Mesenchymal stem cell (in vitro differentiated cells and primary cell): ENCODE measurements around the gene PKP2.

Experiments used
- DNase-seq: peaks from one replicate; pipeline ENCODE4 v3.0.0-alpha.2; 2013
- H2AFZ ChIP-seq: one replicate; pipeline ENCODE4 v1.6.1; 2013; ENCODE audit warnings: low read depth, mild to moderate bottlenecking, control low read depth, inconsistent platforms, low read length, moderate library complexity
- H2AK5ac ChIP-seq: 2 replicates; pipeline ENCODE4 v1.6.1; 2013; ENCODE audit warnings: low read length, moderate library complexity, mild to moderate bottlenecking, inconsistent platforms; ENCODE audit not compliant: severe bottlenecking
- H2BK120ac ChIP-seq: one replicate; pipeline ENCODE4 v1.6.1; 2013; ENCODE audit warnings: low read depth, mild to moderate bottlenecking, inconsistent platforms, low read length, moderate library complexity
- H2BK12ac ChIP-seq, 2 experiments: one replicate each; pipeline ENCODE4 v1.6.1; 2013; ENCODE audit warnings: inconsistent platforms in 2 of 2, low read length in 2 of 2, mild to moderate bottlenecking in 2 of 2, moderate library complexity in 2 of 2, control low read depth in 1 of 2
- H2BK15ac ChIP-seq: one replicate; pipeline ENCODE4 v1.6.1; 2013; ENCODE audit warnings: mild to moderate bottlenecking, low read depth, inconsistent platforms; ENCODE audit not compliant: poor library complexity, severe bottlenecking
- H2BK5ac ChIP-seq: 2 replicates; pipeline ENCODE4 v1.6.1; 2013; ENCODE audit warnings: low read depth, mild to moderate bottlenecking, low read length, control low read depth, inconsistent platforms; ENCODE audit not compliant: poor library complexity, severe bottlenecking
- H3K14ac ChIP-seq, 2 experiments: one replicate each; pipeline ENCODE4 v1.6.1; 2013; ENCODE audit warnings: inconsistent platforms in 2 of 2, low read length in 2 of 2, control low read depth in 1 of 2, mild to moderate bottlenecking in 1 of 2, moderate library complexity in 1 of 2
- H3K18ac ChIP-seq, 2 experiments: one replicate each; pipeline ENCODE4 v1.6.1; 2013; ENCODE audit warnings: inconsistent platforms in 2 of 2, low read length in 2 of 2, control low read depth in 1 of 2, low read depth in 1 of 2, mild to moderate bottlenecking in 1 of 2
- H3K23ac ChIP-seq, 2 experiments: one replicate each; pipeline ENCODE4 v1.6.1; 2013; ENCODE audit warnings: inconsistent platforms in 2 of 2, low read length in 2 of 2, mild to moderate bottlenecking in 2 of 2, moderate library complexity in 2 of 2, control low read depth in 1 of 2
- H3K27ac ChIP-seq: 2 replicates; pipeline ENCODE4 v1.5.1; 2013; ENCODE audit warnings: mild to moderate bottlenecking, moderate library complexity, low read length, control low read depth, inconsistent platforms; ENCODE audit not compliant: poor library complexity, severe bottlenecking
- H3K27me3 ChIP-seq, 2 experiments: 2 replicates each; pipeline versions ENCODE4 v1.6.1 to v1.7.0; 2013; ENCODE audit warnings: low read length in 2 of 2, mild to moderate bottlenecking in 2 of 2, moderate library complexity in 2 of 2, control low read depth in 1 of 2, inconsistent platforms in 1 of 2; ENCODE audit not compliant: control insufficient read depth in 1 of 2, insufficient read depth in 1 of 2
- H3K36me3 ChIP-seq, 2 experiments: 2 replicates each; pipeline versions ENCODE4 v1.6.1 to v1.7.0; 2013; ENCODE audit warnings: low read length in 2 of 2, control low read depth in 1 of 2, inconsistent platforms in 1 of 2, low read depth in 1 of 2, mild to moderate bottlenecking in 1 of 2; ENCODE audit not compliant: insufficient read depth in 2 of 2, control insufficient read depth in 1 of 2
- H3K4ac ChIP-seq, 2 experiments: one replicate each; pipeline ENCODE4 v1.6.1; 2013; ENCODE audit warnings: inconsistent platforms in 2 of 2, low read length in 2 of 2, mild to moderate bottlenecking in 2 of 2, moderate library complexity in 2 of 2, control low read depth in 1 of 2, low read depth in 1 of 2
- H3K4me1 ChIP-seq: 2 replicates; pipeline ENCODE4 v1.6.1; 2013; ENCODE audit warnings: low read depth, low read length, control low read depth; ENCODE audit not compliant: control insufficient read depth, insufficient read depth
- H3K4me2 ChIP-seq: 2 replicates; pipeline ENCODE4 v1.6.1; 2013; ENCODE audit warnings: low read length, mild to moderate bottlenecking, inconsistent platforms; ENCODE audit not compliant: poor library complexity, severe bottlenecking
- H3K4me3 ChIP-seq, 2 experiments: 2 replicates each; pipeline versions ENCODE4 v1.5.1 to v1.7.0; 2013; ENCODE audit warnings: low read length in 2 of 2, mild to moderate bottlenecking in 2 of 2, control low read depth in 1 of 2, low read depth in 1 of 2; ENCODE audit not compliant: insufficient read depth in 1 of 2
- H3K79me1 ChIP-seq: replicated peaks from 2 replicates; pipeline ENCODE4 v1.6.1; 2013; ENCODE audit warnings: mild to moderate bottlenecking, control low read depth, low read length, inconsistent platforms; ENCODE audit not compliant: poor library complexity, severe bottlenecking
- H3K9ac ChIP-seq: 2 replicates; pipeline ENCODE4 v1.7.0; 2013; ENCODE audit warnings: mild to moderate bottlenecking, low read length, moderate library complexity
- H3K9me3 ChIP-seq: 2 replicates; pipeline ENCODE4 v1.7.0; 2013; ENCODE audit warnings: mild to moderate bottlenecking, low read length; ENCODE audit not compliant: control insufficient read depth
- H4K8ac ChIP-seq: one replicate; pipeline ENCODE4 v1.6.1; 2013; ENCODE audit warnings: inconsistent platforms, mild to moderate bottlenecking, low read length, moderate library complexity
- H4K91ac ChIP-seq: one replicate; pipeline ENCODE4 v1.6.1; 2013; ENCODE audit warnings: mild to moderate bottlenecking, low read length, inconsistent platforms
- WGBS: methylation state at CpG from one replicate; pipeline ENCODE4 v1.1.7; 2013; ENCODE audit warnings: mixed read lengths; 5-methylcytosine and 5-hydroxymethylcytosine counted together

The PKP2 gene

GRCh38 chr12:32901553-32901952, 5.0 kb upstream of the PKP2 start:
- H3K79me1 ChIP-seq: no peaks in the 10 kb centered on the region

GRCh38 chr12:32897687-32898573, 1.4 kb upstream of the PKP2 start:
- H2BK5ac ChIP-seq: no peak overlapping the region
- no peaks in the 10 kb centered on the region for H3K36me3 ChIP-seq
- no peak overlapping the region for H2AFZ ChIP-seq
- no peak overlapping the region for H3K4ac ChIP-seq
- peak overlapping the region; percentile 19 for H4K8ac ChIP-seq
- H3K9ac ChIP-seq: no peak overlapping the region
- no peaks in the 10 kb centered on the region for H3K79me1 ChIP-seq
- H3K23ac ChIP-seq: no peak overlapping the region
- 94% methylated on average over 9 of the region's 10 CpGs for WGBS
- peaks cover 15 to 41% of the 10 kb centered on the region in 2 experiments for H3K27me3 ChIP-seq
- no peak overlapping the region for H2BK120ac ChIP-seq
- H3K4me2 ChIP-seq: no peak overlapping the region
- no peak overlapping the region for H2BK15ac ChIP-seq
- no peak overlapping the region for H4K91ac ChIP-seq
- H2BK12ac ChIP-seq: no peak overlapping the region
- H3K27ac ChIP-seq: no peak overlapping the region
- peaks cover 10% of the 10 kb centered on the region for H3K4me1 ChIP-seq
- H3K14ac ChIP-seq: no peak overlapping the region
- no peaks in the 10 kb centered on the region for H3K9me3 ChIP-seq
- no peak overlapping the region for H2AK5ac ChIP-seq
- no peak overlapping the region for H3K4me3 ChIP-seq
- H3K18ac ChIP-seq: no peak overlapping the region
- DNase-seq: no peak

More at GRCh38 chr12:32901553-32901952, 5.0 kb upstream of the PKP2 start:
- H2BK5ac ChIP-seq: no peak overlapping the region
- H2AFZ ChIP-seq: no peak overlapping the region
- H2AK5ac ChIP-seq: no peak overlapping the region
- no peak overlapping the region for H2BK15ac ChIP-seq
- H3K36me3 ChIP-seq: no peaks in the 10 kb centered on the region
- no peak overlapping the region for H3K4me2 ChIP-seq
- no peak overlapping the region for H4K8ac ChIP-seq
- no peak overlapping the region for H3K4ac ChIP-seq
- H3K23ac ChIP-seq: no peak overlapping the region
- DNase-seq: no peak
- 82% methylated on average over 4 of the region's 4 CpGs for WGBS
- H3K18ac ChIP-seq: no peak overlapping the region
- no peak overlapping the region for H4K91ac ChIP-seq
- H3K9me3 ChIP-seq: no peaks in the 10 kb centered on the region
- H3K4me3 ChIP-seq: no peak overlapping the region
- no peak overlapping the region for H3K9ac ChIP-seq
- H3K4me1 ChIP-seq: peaks cover 4% of the 10 kb centered on the region
- no peak overlapping the region for H2BK12ac ChIP-seq
- no peak overlapping the region for H3K14ac ChIP-seq
- H3K27ac ChIP-seq: peak overlapping the region; percentile 73
- peaks cover 0 to 20% of the 10 kb centered on the region in 2 experiments for H3K27me3 ChIP-seq
- no peak overlapping the region for H2BK120ac ChIP-seq

DNA sequence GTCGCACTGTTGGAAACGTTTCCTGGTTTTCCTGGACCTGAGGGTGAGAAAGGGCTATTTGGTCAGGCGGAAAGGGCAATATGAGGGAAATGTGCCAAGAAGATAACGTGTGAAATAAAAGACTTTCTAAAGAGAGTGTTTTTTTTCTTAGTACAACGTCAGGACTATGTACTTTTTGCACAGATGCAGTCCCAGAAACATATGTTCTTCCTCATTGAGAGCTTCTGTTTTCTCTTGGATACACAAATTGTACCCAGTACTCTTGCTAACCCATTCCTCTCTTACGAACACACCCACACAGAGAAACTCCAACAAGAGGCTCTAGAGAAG, 669 bp upstream of the PKP2 start:
- Histone ChIP-seq H3K9me3 (no peaks in the 10 kb centered on the region), H4K91ac (no peak overlapping the region), H3K4me1 (peaks cover 11% of the 10 kb centered on the region), H3K27ac (no peak overlapping the region), H3K14ac (no peak overlapping the region), H3K36me3 (no peaks in the 10 kb centered on the region), H2BK5ac (no peak overlapping the region), H3K4me3 (peak overlapping the region; percentile 37 to 85), H2AFZ (peak overlapping the region; percentile 97), H3K4me2 (peak overlapping the region; percentile 60), H3K9ac (no peak overlapping the region), H3K4ac (peak overlapping the region in 1 of 2 experiments; percentile 22), H2BK15ac (no peak overlapping the region), H3K18ac (peak overlapping the region in 1 of 2 experiments; percentile 73), H3K27me3 (peaks cover 15 to 41% of the 10 kb centered on the region in 2 experiments), H2BK120ac (no peak overlapping the region), H3K79me1 (no peaks in the 10 kb centered on the region), H2AK5ac (no peak overlapping the region), H2BK12ac (no peak overlapping the region), H4K8ac (peak overlapping the region; percentile 93), H3K23ac (no peak overlapping the region)
- WGBS: 29% methylated on average over 6 of the region's 6 CpGs
- no peak for DNase-seq

- Histone ChIP-seq H3K14ac (no peak overlapping the region), H2BK120ac (no peak overlapping the region), H3K27ac (no peak overlapping the region), H2BK15ac (no peak overlapping the region), H2AFZ (peak overlapping the region; percentile 58), H3K9me3 (no peaks in the 10 kb centered on the region), H3K36me3 (no peaks in the 10 kb centered on the region), H3K79me1 (no peaks in the 10 kb centered on the region), H2AK5ac (no peak overlapping the region), H3K9ac (no peak overlapping the region), H4K91ac (no peak overlapping the region), H3K18ac (peak overlapping the region in 1 of 2 experiments; percentile 78), H3K23ac (peak overlapping the region in 1 of 2 experiments; percentile 64), H3K4ac (peak overlapping the region in 1 of 2 experiments; percentile 13), H2BK12ac (peak overlapping the region in 1 of 2 experiments; percentile 68), H2BK5ac (no peak overlapping the region), H3K4me3 (peak overlapping the region; percentile 33 to 85), H4K8ac (no peak overlapping the region), H3K4me2 (peak overlapping the region; percentile 98), H3K4me1 (peaks cover 14% of the 10 kb centered on the region), H3K27me3 (peaks cover 15 to 41% of the 10 kb centered on the region in 2 experiments)
- 5% methylated on average over 20 of the region's 28 CpGs for WGBS
- peak; percentile 13 for DNase-seq
Observed at GRCh38 chr12:32895688-32896431, 717 bp downstream of the PKP2 start.
